BLaER1 (cell line): Measurements from ENCODE around the gene PRICKLE3.

Experiments used
- H3K27ac ChIP-seq: shearing (Covaris generic); formaldehyde crosslinking; 2 replicates; pipeline ENCODE4 v1.8.1; 2022
- H3K27me3 ChIP-seq: shearing (Covaris generic); formaldehyde crosslinking; 2 replicates; pipeline ENCODE4 v1.8.1; 2022
- H3K36me3 ChIP-seq: shearing (Covaris generic); formaldehyde crosslinking; 2 replicates; pipeline ENCODE4 v1.8.1; 2022
- H3K4me1 ChIP-seq: shearing (Covaris generic); formaldehyde crosslinking; 2 replicates; pipeline ENCODE4 v1.8.1; 2022
- H3K4me2 ChIP-seq: shearing (Covaris generic); formaldehyde crosslinking; 2 replicates; pipeline ENCODE4 v1.8.1; 2022
- H3K4me3 ChIP-seq: shearing (Covaris generic); formaldehyde crosslinking; 2 replicates; pipeline ENCODE4 v1.8.1; 2022
- H3K9ac ChIP-seq: shearing (Covaris generic); formaldehyde crosslinking; 2 replicates; pipeline ENCODE4 v1.8.1; 2022
- H3K9me3 ChIP-seq: shearing (Covaris generic); formaldehyde crosslinking; 2 replicates; pipeline ENCODE4 v1.8.1; 2022
- H4K20me1 ChIP-seq: shearing (Covaris generic); formaldehyde crosslinking; 2 replicates; pipeline ENCODE4 v1.8.1; 2022
- Cebpa-rat ChIP-seq: shearing (Covaris generic); IDR thresholded peaks from 2 replicates; pipeline ENCODE4 v1.8.1; 2022

The PRICKLE3 gene

DNA sequence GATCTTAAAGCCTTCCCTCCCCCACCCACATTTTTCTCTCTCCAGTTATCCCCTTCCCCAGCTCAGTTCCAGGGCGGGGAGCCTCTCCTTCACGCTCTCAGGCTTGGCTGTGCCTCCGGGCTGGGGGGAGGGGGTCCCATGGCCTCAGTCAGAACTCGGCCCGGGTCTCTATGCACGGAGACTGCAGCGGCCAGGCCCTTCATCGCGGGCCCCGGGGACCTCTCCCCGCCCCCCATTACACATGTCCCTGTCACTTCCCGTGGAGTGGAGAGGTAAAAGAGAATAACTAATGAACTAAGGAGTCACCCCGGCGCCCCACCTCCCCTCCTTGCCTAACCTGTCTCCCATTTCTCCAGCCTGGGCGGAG, 838 bp upstream of the PRICKLE3 start:
- Histone ChIP-seq H3K9me3 (peaks cover 7% of the 10 kb centered on the region), H3K9ac (no peak overlapping the region)

DNA sequence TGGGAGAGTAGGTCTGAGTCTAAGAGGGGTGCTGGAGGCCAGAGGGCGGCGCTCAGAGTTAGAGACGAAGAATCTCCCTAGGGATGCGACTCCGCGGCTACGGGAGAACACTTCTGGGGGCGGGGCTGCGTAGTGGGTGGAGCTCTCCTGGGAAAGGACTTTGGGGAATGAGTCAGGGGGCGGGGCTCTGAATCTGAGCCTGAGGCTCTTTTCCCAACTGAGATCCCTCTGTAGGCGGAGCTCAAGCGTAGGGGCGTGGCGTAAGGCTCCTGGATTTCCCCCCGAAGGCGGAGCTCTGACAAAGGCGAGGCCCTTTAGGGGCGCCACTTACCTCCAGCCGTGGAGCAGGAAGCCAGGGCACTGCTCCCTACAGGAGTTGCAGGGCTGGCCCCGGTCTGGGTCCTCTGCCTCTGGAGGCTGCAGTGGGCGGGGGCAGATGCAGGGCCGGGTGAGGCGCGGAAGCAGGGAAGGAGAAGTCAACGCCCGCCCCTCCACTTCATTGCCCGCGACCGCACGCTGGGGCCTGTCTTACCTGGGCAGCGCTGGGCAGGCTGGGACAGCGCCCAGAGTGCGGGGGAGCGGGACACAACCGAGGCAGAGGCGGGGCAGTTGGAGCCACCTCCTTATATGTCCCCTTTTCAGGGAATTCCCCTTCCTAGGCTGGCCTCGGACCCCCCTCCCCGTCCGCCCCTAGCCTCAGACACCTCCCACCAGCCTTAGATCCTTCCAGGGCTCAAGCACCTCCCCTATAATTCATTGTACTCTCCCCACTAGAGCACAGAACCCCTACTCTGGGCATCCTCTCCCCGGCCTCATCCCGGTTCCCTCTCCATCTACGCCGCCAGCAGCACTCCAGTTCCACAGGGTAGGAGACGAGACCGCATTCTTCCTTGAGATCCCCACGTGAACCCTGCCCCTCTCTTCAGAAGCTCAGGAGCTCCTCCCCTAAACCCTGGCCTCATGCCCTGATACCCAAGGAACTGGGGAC, 1.6 kb downstream of the PRICKLE3 start:
- Histone ChIP-seq H3K27ac (peak overlapping the region; percentile 60), H3K9ac (peak overlapping the region; percentile 83)

More for the DNA sequence above, 838 bp upstream of the PRICKLE3 start:
- H4K20me1 ChIP-seq = peaks cover 15% of the 10 kb centered on the region; the same call in 1 of the 2 replicates
- TF ChIP-seq Cebpa-rat = no peak
- no peak overlapping the region for H3K4me3 ChIP-seq
- H3K27me3 ChIP-seq = no peaks in the 10 kb centered on the region
- no peak overlapping the region for H3K27ac ChIP-seq
- peaks cover 29% of the 10 kb centered on the region for H3K4me1 ChIP-seq
- H3K4me2 ChIP-seq = no peak overlapping the region
- H3K36me3 ChIP-seq = peaks cover 18% of the 10 kb centered on the region

DNA sequence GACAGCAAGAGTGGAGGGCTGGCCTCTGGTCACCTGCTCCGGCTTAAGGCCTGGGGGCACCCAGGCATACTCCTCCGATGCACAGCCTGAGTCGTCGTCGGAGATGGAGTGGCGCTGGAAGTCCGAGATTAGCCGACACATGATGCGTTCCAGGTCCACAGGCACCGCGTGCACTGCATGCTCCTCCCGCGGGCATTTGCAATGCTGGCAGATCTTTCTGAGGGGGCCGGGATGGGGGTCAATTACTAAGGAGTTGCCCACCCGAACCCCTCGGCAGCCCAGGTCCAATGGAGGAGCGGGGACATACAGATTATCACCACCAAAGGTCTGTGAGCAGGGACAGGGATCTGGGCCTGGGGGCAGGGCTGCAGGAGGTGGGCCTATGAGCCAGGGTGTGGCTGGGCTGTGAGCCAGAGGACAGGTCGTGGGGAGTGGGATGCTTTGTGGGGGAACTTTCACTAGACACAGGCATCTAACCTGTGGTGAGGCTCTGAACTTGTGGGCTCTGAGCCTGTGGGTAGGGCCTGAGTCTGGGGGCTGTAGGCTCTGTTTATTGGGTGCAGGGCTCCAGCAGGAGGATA, 2.4 kb downstream of the PRICKLE3 start:
- Histone ChIP-seq H3K36me3 (peaks cover 41% of the 10 kb centered on the region), H3K4me2 (peak overlapping the region; percentile 87), H4K20me1 (peaks cover 15% of the 10 kb centered on the region; the same call in 1 of the 2 replicates), H3K4me3 (no peak overlapping the region), H3K27ac (no peak overlapping the region), H3K27me3 (no peaks in the 10 kb centered on the region), H3K4me1 (peaks cover 16% of the 10 kb centered on the region), H3K9ac (no peak overlapping the region), H3K9me3 (peaks cover 7% of the 10 kb centered on the region)
- TF ChIP-seq Cebpa-rat = no peak

More for the DNA sequence above, 1.6 kb downstream of the PRICKLE3 start:
- TF ChIP-seq Cebpa-rat = no peak
- Histone ChIP-seq H3K4me2 (peak overlapping the region; percentile 87), H3K27me3 (no peaks in the 10 kb centered on the region), H3K9me3 (peaks cover 7% of the 10 kb centered on the region), H3K4me1 (peaks cover 20% of the 10 kb centered on the region), H4K20me1 (peaks cover 15% of the 10 kb centered on the region; the same call in 1 of the 2 replicates), H3K4me3 (peak overlapping the region; percentile 81), H3K36me3 (peaks cover 33% of the 10 kb centered on the region)

DNA sequence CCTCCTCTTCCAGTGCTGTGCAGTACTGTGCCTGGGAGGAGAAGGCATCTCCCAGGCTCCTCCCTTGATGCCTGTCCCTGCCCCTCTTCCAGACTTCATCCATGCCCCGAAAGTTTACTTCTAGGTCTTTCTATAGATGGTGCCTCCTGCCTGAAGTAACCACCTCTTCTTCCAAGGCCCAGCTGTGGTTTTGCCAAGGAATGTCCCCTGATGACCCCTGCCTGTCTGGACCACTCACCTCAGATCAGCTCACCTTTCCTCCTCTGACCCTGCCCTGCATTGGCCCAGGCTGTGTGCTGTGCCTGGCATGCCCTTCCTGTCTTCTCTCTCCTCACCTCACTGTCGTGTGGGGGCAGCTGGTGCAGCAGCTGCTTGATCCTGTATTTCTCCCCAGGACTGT, 6.8 kb downstream of the PRICKLE3 start:
- peaks cover 18% of the 10 kb centered on the region for H3K9me3 ChIP-seq
- no peak overlapping the region for H3K9ac ChIP-seq
- H3K4me2 ChIP-seq = no peak overlapping the region
- H4K20me1 ChIP-seq = peaks cover 12% of the 10 kb centered on the region; the same call in 1 of the 2 replicates
- H3K4me3 ChIP-seq = no peak overlapping the region
- H3K4me1 ChIP-seq = no peaks in the 10 kb centered on the region
- H3K27ac ChIP-seq = no peak overlapping the region
- peaks cover 81% of the 10 kb centered on the region for H3K36me3 ChIP-seq
- TF ChIP-seq Cebpa-rat = no peak
- no peaks in the 10 kb centered on the region for H3K27me3 ChIP-seq

DNA sequence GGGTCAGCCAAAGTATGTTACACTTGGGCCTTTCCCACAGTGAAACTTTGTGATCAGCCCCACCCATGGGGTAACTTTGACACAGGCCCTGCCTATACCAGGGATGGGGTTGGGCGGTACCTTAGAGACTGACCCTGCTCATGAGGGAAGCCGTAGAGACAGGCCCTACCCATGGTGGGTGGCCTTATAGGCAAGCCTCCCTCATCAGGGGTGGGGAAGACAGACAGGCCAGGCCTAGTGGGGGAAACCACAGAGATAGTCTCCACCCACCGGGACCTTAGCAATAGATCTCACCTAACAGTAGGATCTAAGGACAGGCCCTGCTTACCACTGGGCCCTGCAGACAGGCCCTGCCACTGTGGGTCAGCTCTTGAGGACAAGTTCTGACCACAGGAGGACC, 7.6 kb downstream of the PRICKLE3 start:
- peaks cover 16% of the 10 kb centered on the region; the same call in 1 of the 2 replicates for H3K9me3 ChIP-seq
- no peak overlapping the region for H3K9ac ChIP-seq
- H3K4me3 ChIP-seq = no peak overlapping the region
- peaks cover 84% of the 10 kb centered on the region for H3K36me3 ChIP-seq
- no peak for TF ChIP-seq Cebpa-rat
- H3K4me1 ChIP-seq = no peaks in the 10 kb centered on the region
- no peak overlapping the region for H3K4me2 ChIP-seq
- H3K27me3 ChIP-seq = no peaks in the 10 kb centered on the region
- no peak overlapping the region for H3K27ac ChIP-seq
- H4K20me1 ChIP-seq = peaks cover 4% of the 10 kb centered on the region; the same call in 1 of the 2 replicates

DNA sequence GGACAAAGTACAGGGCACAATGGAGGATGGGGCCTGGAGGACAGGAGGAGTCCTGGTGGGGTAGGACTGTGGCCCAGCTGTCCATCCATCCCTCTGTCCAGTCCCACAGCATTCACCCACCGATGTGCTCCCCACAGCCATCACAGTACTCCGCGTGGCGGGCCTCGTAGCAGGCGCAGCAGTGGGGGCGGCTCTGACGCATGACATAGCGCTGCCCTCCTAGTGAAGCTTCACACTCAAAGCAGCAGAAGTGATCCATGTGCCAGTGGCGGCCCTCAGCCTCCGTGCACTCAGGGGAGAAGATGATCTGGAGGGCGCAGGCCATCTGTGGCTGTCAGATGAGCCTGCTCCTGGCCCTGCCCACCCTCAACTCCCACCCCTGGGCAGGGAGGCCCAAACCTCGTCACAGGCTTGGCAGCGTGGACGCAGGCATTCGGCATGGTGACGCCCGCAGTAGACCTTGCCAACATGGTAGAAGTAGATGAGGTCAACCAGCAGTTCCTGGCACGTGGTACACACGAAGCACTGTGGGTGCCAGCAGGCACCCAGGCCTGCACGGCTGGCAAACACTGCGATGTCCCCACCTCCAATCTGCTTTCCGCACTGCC, 8.2 kb downstream of the PRICKLE3 start:
- Histone ChIP-seq H3K9me3 (peaks cover 21% of the 10 kb centered on the region), H3K4me2 (no peak overlapping the region), H3K36me3 (peaks cover 79% of the 10 kb centered on the region), H4K20me1 (no peaks in the 10 kb centered on the region), H3K4me3 (no peak overlapping the region), H3K27me3 (no peaks in the 10 kb centered on the region), H3K9ac (no peak overlapping the region), H3K4me1 (peaks cover 5% of the 10 kb centered on the region), H3K27ac (no peak overlapping the region)
- no peak for TF ChIP-seq Cebpa-rat

DNA sequence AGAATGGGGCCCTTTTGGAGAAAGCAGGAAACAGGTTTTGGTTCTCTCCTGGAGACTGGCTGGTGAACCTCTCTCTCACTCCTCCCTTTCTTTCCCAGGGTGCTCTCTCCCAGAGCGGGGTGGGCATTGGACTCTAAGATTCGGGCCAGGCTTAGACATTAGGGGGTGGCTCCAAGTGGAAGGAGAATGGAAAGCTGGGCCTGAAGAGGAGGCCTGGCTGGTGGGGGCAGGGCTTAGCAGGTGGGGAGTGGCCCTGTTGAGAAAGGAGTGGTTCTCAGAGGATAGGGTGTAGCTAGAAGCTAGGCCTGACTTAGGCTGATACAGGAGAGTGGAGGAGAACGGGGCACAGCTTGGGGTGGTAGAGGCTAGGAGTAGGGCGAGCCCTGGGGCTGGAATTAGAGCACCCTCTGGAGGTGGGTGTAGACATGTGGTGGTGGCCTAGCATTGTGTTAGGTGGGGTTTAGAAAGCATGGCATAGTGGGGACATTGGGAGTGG, 8.8 kb downstream of the PRICKLE3 start:
- Histone ChIP-seq H3K4me1 (peaks cover 9% of the 10 kb centered on the region), H3K27ac (no peak overlapping the region), H3K4me2 (no peak overlapping the region), H3K36me3 (peaks cover 73% of the 10 kb centered on the region), H3K9me3 (peaks cover 23% of the 10 kb centered on the region), H3K9ac (no peak overlapping the region), H3K27me3 (no peaks in the 10 kb centered on the region), H3K4me3 (no peak overlapping the region), H4K20me1 (no peaks in the 10 kb centered on the region)
- TF ChIP-seq Cebpa-rat = no peak

DNA sequence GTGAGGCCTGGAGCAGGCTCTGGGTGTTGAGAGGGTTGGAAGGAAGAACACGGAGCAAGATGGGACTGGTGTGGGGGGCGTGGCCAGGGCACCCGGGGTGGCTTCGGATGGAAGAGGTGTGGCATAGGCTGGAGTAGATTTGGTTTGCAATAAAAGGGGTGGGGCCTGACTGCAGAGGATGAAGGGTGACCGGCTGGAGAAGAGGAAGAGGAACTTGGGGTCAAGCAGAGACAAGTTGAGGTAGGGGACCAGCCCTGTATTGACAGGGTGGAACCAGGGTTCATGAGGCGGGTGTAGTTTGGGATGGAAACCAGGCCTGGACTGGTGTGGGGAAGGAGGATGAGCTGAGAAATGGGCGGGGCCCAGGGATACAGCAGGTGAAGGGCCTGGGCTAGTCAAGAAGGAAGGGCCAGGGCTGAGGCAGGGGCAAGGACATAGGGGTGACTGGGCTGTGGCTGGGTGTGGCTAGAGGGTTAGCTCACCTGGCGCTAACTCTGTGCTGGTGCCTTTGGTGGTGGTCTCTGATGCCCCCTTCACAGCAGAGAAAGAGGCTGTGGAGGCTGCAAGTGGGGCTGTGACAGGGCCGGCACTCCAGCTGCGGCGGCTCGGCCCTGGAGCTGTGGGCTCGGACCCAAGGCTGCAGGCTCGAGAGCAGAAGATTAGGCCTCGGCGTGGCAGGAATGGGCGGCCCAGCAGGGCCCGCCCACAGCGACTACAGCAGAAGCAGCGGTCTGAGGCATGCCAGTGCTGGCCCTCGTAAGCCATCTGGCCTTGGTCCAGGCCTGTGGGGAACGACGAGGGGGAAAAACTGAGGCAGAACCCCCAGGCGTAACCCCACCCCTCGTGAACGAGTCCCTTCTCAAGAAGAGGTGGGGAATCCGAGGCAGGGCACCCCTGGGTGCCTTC, 9.5 kb downstream of the PRICKLE3 start:
- Histone ChIP-seq H3K9me3 (peaks cover 30% of the 10 kb centered on the region), H3K36me3 (peaks cover 68% of the 10 kb centered on the region), H4K20me1 (no peaks in the 10 kb centered on the region), H3K4me3 (no peak overlapping the region), H3K27ac (no peak overlapping the region), H3K27me3 (no peaks in the 10 kb centered on the region), H3K4me1 (peaks cover 9% of the 10 kb centered on the region), H3K9ac (no peak overlapping the region), H3K4me2 (no peak overlapping the region)
- no peak for TF ChIP-seq Cebpa-rat
